Bronchial epithelial cell (primary cell): Measurements from ENCODE around the gene SCN8A. TPM values are rescaled to one million over a fixed set of nuclear protein-coding genes. Genes with fewer than 3 reads are reported as not detected.

Source experiments
- DNase-seq: peaks from one replicate; pipeline ENCODE4 v3.0.0-alpha.2; 2010; ENCODE audit warnings: low read depth
- FAIRE-seq: peaks from 2 replicates; lab custom pipeline; 2011; peaks lifted over from hg19 to GRCh38; lab: Jason Lieb, UNC
- H3K27me3 ChIP-seq: 2 replicates; pipeline ENCODE4 v1.5.1; 2011; ENCODE audit warnings: low read length; ENCODE audit not compliant: control insufficient read depth, insufficient read depth
- H3K36me3 ChIP-seq: 2 replicates; pipeline ENCODE4 v1.5.1; 2011; ENCODE audit warnings: low read length; ENCODE audit not compliant: control insufficient read depth, insufficient read depth
- H3K4me3 ChIP-seq: 2 replicates; pipeline ENCODE4 v1.5.1; 2011; ENCODE audit warnings: mild to moderate bottlenecking, low read depth, low read length, control low read depth
- total RNA-seq: library from RNA; depleted of rRNA; stranded (reverse); fragments of >200 nt; gene quantifications from 2 replicates; pipeline ENCODE4 v1.2.1, GENCODE V29; 2014
- TF ChIP-seq, protein P1 (sequence below): IDR thresholded peaks from 2 replicates; pipeline ENCODE4 v1.5.1; 2011; ENCODE audit warnings: mild to moderate bottlenecking, moderate library complexity, low read length, control low read depth, inconsistent platforms; ENCODE audit not compliant: insufficient read depth, severe bottlenecking

Gene SCN8A
- total RNA-seq, 1 donor from 2014 or later = under 0.01 TPM

DNA sequence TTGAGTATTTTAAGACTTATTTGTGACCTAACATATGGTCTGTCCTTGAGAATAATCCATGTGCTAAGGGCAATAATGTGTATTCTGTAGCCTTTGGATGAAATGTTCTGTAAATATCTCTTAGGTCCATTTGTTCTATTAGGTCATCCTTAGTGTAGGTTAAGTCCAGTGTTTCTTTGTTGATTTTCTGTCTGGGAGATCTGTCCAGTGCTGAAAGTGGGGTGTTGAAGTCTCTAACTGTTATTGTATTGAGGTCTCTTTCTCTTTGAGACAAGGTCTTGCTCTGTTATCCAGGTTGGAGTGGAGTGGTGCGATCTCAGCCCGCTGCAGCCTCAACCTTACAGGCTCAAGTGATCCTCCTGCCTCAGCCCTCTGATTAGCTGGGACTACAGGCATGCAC is 149.5 kb downstream of the SCN8A start:
- Histone ChIP-seq H3K4me3 (no peak overlapping the region), H3K36me3 (no peaks in the 10 kb centered on the region), H3K27me3 (no peaks in the 10 kb centered on the region)
- DNase-seq (no peak), FAIRE-seq (no peak)
- TF ChIP-seq, protein P1, sequence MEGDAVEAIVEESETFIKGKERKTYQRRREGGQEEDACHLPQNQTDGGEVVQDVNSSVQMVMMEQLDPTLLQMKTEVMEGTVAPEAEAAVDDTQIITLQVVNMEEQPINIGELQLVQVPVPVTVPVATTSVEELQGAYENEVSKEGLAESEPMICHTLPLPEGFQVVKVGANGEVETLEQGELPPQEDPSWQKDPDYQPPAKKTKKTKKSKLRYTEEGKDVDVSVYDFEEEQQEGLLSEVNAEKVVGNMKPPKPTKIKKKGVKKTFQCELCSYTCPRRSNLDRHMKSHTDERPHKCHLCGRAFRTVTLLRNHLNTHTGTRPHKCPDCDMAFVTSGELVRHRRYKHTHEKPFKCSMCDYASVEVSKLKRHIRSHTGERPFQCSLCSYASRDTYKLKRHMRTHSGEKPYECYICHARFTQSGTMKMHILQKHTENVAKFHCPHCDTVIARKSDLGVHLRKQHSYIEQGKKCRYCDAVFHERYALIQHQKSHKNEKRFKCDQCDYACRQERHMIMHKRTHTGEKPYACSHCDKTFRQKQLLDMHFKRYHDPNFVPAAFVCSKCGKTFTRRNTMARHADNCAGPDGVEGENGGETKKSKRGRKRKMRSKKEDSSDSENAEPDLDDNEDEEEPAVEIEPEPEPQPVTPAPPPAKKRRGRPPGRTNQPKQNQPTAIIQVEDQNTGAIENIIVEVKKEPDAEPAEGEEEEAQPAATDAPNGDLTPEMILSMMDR = no peak

- no peaks in the 10 kb centered on the region for H3K27me3 ChIP-seq
- H3K4me3 ChIP-seq = no peak overlapping the region
- no peaks in the 10 kb centered on the region for H3K36me3 ChIP-seq
- TF ChIP-seq, protein P1 = no peak
- FAIRE-seq (no peak), DNase-seq (no peak)
These were observed 153.2 kb downstream of the SCN8A start for GRCh38 chr12:51744235-51744634.

GRCh38 chr12:51744957-51745356 is 153.9 kb downstream of the SCN8A start:
- TF ChIP-seq, protein P1 = no peak
- Histone ChIP-seq H3K4me3 (no peak overlapping the region), H3K36me3 (no peaks in the 10 kb centered on the region), H3K27me3 (no peaks in the 10 kb centered on the region)
- no peak for DNase-seq
- no peak for FAIRE-seq

- DNase-seq = no peak
- H3K27me3 ChIP-seq = no peaks in the 10 kb centered on the region
- H3K36me3 ChIP-seq = no peaks in the 10 kb centered on the region
- FAIRE-seq = no peak
- TF ChIP-seq, protein P1 = no peak
- H3K4me3 ChIP-seq = no peak overlapping the region
These were observed 155.4 kb downstream of the SCN8A start for GRCh38 chr12:51746416-51746815.

DNA sequence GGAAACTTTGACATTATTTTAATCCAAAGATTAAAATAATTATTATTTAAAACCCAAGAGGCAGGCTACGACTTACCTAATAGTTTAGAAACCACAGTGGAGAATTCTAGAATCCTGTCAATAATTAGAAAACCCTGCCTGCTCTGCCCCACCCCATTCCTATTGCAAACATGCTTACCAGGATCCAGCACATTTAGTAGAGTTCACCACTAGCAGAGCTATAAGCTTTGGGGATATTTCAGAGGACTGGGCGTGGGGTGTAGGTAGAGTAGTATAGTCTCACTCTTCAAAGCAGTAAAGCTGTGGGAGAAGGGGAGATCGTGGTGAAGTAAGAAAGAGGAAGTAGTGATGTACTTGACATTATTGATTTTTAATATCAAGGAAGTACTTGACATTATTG is 157.2 kb downstream of the SCN8A start:
- no peak for FAIRE-seq
- no peaks in the 10 kb centered on the region for H3K36me3 ChIP-seq
- H3K27me3 ChIP-seq = no peaks in the 10 kb centered on the region
- TF ChIP-seq, protein P1 = no peak
- no peak for DNase-seq
- H3K4me3 ChIP-seq = no peak overlapping the region
